ENCODE results near the gene ZNF521. TPM values are rescaled to one million over a fixed set of nuclear protein-coding genes. Genes with fewer than 3 reads are reported as not detected.
A peak's percentile ranks its signal among the peaks of the same experiment; 100 is the strongest.

ZNF521 gene
- 47.0 and 49.5 TPM in 2 replicates for polyA plus RNA-seq (2013)

- Histone ChIP-seq H3K4me1 (ENCODE audit: control insufficient read depth in 1 of 2, insufficient read depth in 2 of 2, low read length in 2 of 2) (no peaks in the 10 kb centered on the region), H3K27me3 (ENCODE audit: insufficient read depth, low read length) (peaks cover 10% of the 10 kb centered on the region), H3K18ac (ENCODE audit: low read length) (peak within 1 kb of the TSS; percentile 86), H4K91ac (ENCODE audit: low read depth, low read length) (peak within 1 kb of the TSS; percentile 93), H3K79me2 (ENCODE audit: control insufficient read depth, insufficient read depth, low read length, poor library complexity) (peaks cover 23% of the 10 kb centered on the region), H2AFZ (ENCODE audit: insufficient read depth, low read length, poor library complexity) (peak within 1 kb of the TSS; percentile 87), H2AK5ac (ENCODE audit: low read length) (no peak within 1 kb of the TSS), H3K4me3 (ENCODE audit: low read depth, low read length) (peak within 1 kb of the TSS; percentile 90), H3K27ac (ENCODE audit: low read depth, low read length) (peak within 1 kb of the TSS; percentile 99), H2BK12ac (ENCODE audit: low read length) (no peak within 1 kb of the TSS), H3K4me2 (ENCODE audit: low read length) (peak within 1 kb of the TSS; percentile 86), H4K8ac (ENCODE audit: low read depth, low read length) (peak within 1 kb of the TSS; percentile 70), H3K9ac (ENCODE audit: low read length) (peak within 1 kb of the TSS; percentile 73), H2BK5ac (ENCODE audit: low read depth, low read length, poor library complexity) (peak within 1 kb of the TSS; percentile 87), H3K36me3 (ENCODE audit: control insufficient read depth in 1 of 2, insufficient read depth in 2 of 2, low read length in 2 of 2) (peaks cover 0 to 1% of the 10 kb centered on the region in 2 experiments), H3K79me1 (ENCODE audit: low read length) (peaks cover 26% of the 10 kb centered on the region), H4K12ac (ENCODE audit: low read depth, low read length) (peak within 1 kb of the TSS; percentile 52), H3K9me3 (ENCODE audit: insufficient read depth, low read depth, low read length) (no peaks in the 10 kb centered on the region), H3K4ac (ENCODE audit: low read depth, low read length) (peak within 1 kb of the TSS; percentile 78), H3K23ac (ENCODE audit: low read length) (no peak within 1 kb of the TSS), H2BK120ac (ENCODE audit: insufficient read depth, low read length, poor library complexity) (peak within 1 kb of the TSS; percentile 80), H3K14ac (ENCODE audit: low read length) (peak within 1 kb of the TSS; percentile 86)
- peak; percentile 3 to 51 for DNase-seq
- no CpG with 5 or more reads among the region's 91 CpGs for WGBS (ENCODE audit: extremely low coverage, insufficient coverage, insufficient read length)
Measured at GRCh38 chr18:25351777-25352628, at the start of gene ZNF521. Gene ZNF521, minus strand, starts transcription at chr18:25352166. Its CDS starts 1,220 bp downstream, at chr18:25350946.

- DNase-seq: peak; percentile 18 to 84
- Histone ChIP-seq H4K12ac (ENCODE audit: low read depth, low read length) (no peak overlapping the region), H3K27ac (ENCODE audit: low read depth, low read length) (peak overlapping the region; percentile 97), H2BK5ac (ENCODE audit: low read depth, low read length, poor library complexity) (no peak overlapping the region), H3K4me3 (ENCODE audit: low read depth, low read length) (no peak overlapping the region), H3K9me3 (ENCODE audit: insufficient read depth, low read depth, low read length) (no peaks in the 10 kb centered on the region), H2AFZ (ENCODE audit: insufficient read depth, low read length, poor library complexity) (no peak overlapping the region), H2AK5ac (ENCODE audit: low read length) (no peak overlapping the region), H3K79me2 (ENCODE audit: control insufficient read depth, insufficient read depth, low read length, poor library complexity) (peaks cover 5% of the 10 kb centered on the region), H3K4ac (ENCODE audit: low read depth, low read length) (no peak overlapping the region), H3K79me1 (ENCODE audit: low read length) (peaks cover 30% of the 10 kb centered on the region), H2BK12ac (ENCODE audit: low read length) (no peak overlapping the region), H3K18ac (ENCODE audit: low read length) (no peak overlapping the region), H4K91ac (ENCODE audit: low read depth, low read length) (no peak overlapping the region), H3K9ac (ENCODE audit: low read length) (no peak overlapping the region), H3K36me3 (ENCODE audit: control insufficient read depth in 1 of 2, insufficient read depth in 2 of 2, low read length in 2 of 2) (no peaks in the 10 kb centered on the region), H3K4me2 (ENCODE audit: low read length) (no peak overlapping the region), H3K27me3 (ENCODE audit: insufficient read depth, low read length) (no peaks in the 10 kb centered on the region), H3K4me1 (ENCODE audit: control insufficient read depth in 1 of 2, insufficient read depth in 2 of 2, low read length in 2 of 2) (peaks cover 0 to 4% of the 10 kb centered on the region in 2 experiments), H3K14ac (ENCODE audit: low read length) (no peak overlapping the region), H2BK120ac (ENCODE audit: insufficient read depth, low read length, poor library complexity) (no peak overlapping the region), H3K23ac (ENCODE audit: low read length) (no peak overlapping the region), H4K8ac (ENCODE audit: low read depth, low read length) (no peak overlapping the region)
Measured at GRCh38 chr18:25399554-25399953, 47.6 kb upstream of the ZNF521 start.

- Histone ChIP-seq H3K14ac (ENCODE audit: low read length) (no peak overlapping the region), H2AFZ (ENCODE audit: insufficient read depth, low read length, poor library complexity) (no peak overlapping the region), H3K27me3 (ENCODE audit: insufficient read depth, low read length) (no peaks in the 10 kb centered on the region), H2AK5ac (ENCODE audit: low read length) (no peak overlapping the region), H3K4ac (ENCODE audit: low read depth, low read length) (no peak overlapping the region), H3K79me2 (ENCODE audit: control insufficient read depth, insufficient read depth, low read length, poor library complexity) (no peaks in the 10 kb centered on the region), H3K79me1 (ENCODE audit: low read length) (no peaks in the 10 kb centered on the region), H3K9ac (ENCODE audit: low read length) (no peak overlapping the region), H3K4me1 (ENCODE audit: control insufficient read depth in 1 of 2, insufficient read depth in 2 of 2, low read length in 2 of 2) (no peaks in the 10 kb centered on the region), H3K9me3 (ENCODE audit: insufficient read depth, low read depth, low read length) (no peaks in the 10 kb centered on the region), H3K27ac (ENCODE audit: low read depth, low read length) (no peak overlapping the region), H2BK12ac (ENCODE audit: low read length) (no peak overlapping the region), H3K18ac (ENCODE audit: low read length) (no peak overlapping the region), H3K36me3 (ENCODE audit: control insufficient read depth in 1 of 2, insufficient read depth in 2 of 2, low read length in 2 of 2) (no peaks in the 10 kb centered on the region), H4K12ac (ENCODE audit: low read depth, low read length) (no peak overlapping the region), H3K23ac (ENCODE audit: low read length) (no peak overlapping the region), H3K4me2 (ENCODE audit: low read length) (no peak overlapping the region), H4K91ac (ENCODE audit: low read depth, low read length) (no peak overlapping the region), H2BK5ac (ENCODE audit: low read depth, low read length, poor library complexity) (no peak overlapping the region), H3K4me3 (ENCODE audit: low read depth, low read length) (no peak overlapping the region), H4K8ac (ENCODE audit: low read depth, low read length) (no peak overlapping the region), H2BK120ac (ENCODE audit: insufficient read depth, low read length, poor library complexity) (no peak overlapping the region)
- no peak for DNase-seq
Measured at GRCh38 chr18:25392192-25392591, 40.2 kb upstream of the ZNF521 start.

- WGBS (ENCODE audit: extremely low coverage, insufficient coverage, insufficient read length): no CpG with 5 or more reads among the region's 2 CpGs
- Histone ChIP-seq H3K14ac (ENCODE audit: low read length) (no peak overlapping the region), H3K4me3 (ENCODE audit: low read depth, low read length) (no peak overlapping the region), H3K4me1 (ENCODE audit: control insufficient read depth in 1 of 2, insufficient read depth in 2 of 2, low read length in 2 of 2) (peaks cover 0 to 6% of the 10 kb centered on the region in 2 experiments), H3K18ac (ENCODE audit: low read length) (no peak overlapping the region), H3K79me1 (ENCODE audit: low read length) (peaks cover 7% of the 10 kb centered on the region), H4K12ac (ENCODE audit: low read depth, low read length) (no peak overlapping the region), H3K79me2 (ENCODE audit: control insufficient read depth, insufficient read depth, low read length, poor library complexity) (no peaks in the 10 kb centered on the region), H3K36me3 (ENCODE audit: control insufficient read depth in 1 of 2, insufficient read depth in 2 of 2, low read length in 2 of 2) (no peaks in the 10 kb centered on the region), H3K23ac (ENCODE audit: low read length) (no peak overlapping the region), H3K9me3 (ENCODE audit: insufficient read depth, low read depth, low read length) (no peaks in the 10 kb centered on the region), H2BK12ac (ENCODE audit: low read length) (no peak overlapping the region), H4K8ac (ENCODE audit: low read depth, low read length) (no peak overlapping the region), H3K27ac (ENCODE audit: low read depth, low read length) (no peak overlapping the region), H2AFZ (ENCODE audit: insufficient read depth, low read length, poor library complexity) (no peak overlapping the region), H2BK120ac (ENCODE audit: insufficient read depth, low read length, poor library complexity) (no peak overlapping the region), H2BK5ac (ENCODE audit: low read depth, low read length, poor library complexity) (no peak overlapping the region), H3K9ac (ENCODE audit: low read length) (no peak overlapping the region), H4K91ac (ENCODE audit: low read depth, low read length) (no peak overlapping the region), H3K4me2 (ENCODE audit: low read length) (no peak overlapping the region), H3K27me3 (ENCODE audit: insufficient read depth, low read length) (no peaks in the 10 kb centered on the region), H2AK5ac (ENCODE audit: low read length) (no peak overlapping the region), H3K4ac (ENCODE audit: low read depth, low read length) (no peak overlapping the region)
- DNase-seq: no peak
Measured at GRCh38 chr18:25373432-25374179, 21.6 kb upstream of the ZNF521 start.
